Mammary epithelial cell (primary cell): Measurements from ENCODE around the gene CDC73.
"Not testable (repeated sequence)": the region's sequence is repeated elsewhere in the genome, so short reads cannot be mapped to it uniquely, and the experiment has no call there.

Experiments
- EZH2 ChIP-seq: IDR thresholded peaks from 2 replicates; pipeline ENCODE4 v1.6.1; 2012; ENCODE audit warnings: low read length, inconsistent platforms, borderline replicate concordance
- TF ChIP-seq, protein P1 (sequence below), 2 donors: IDR thresholded peaks in 1 of 2; conservative IDR thresholded peaks in 1 of 2; 2 replicates each; pipeline ENCODE4 v1.5.1; 2011 to 2012; ENCODE audit warnings: inconsistent platforms in 2 of 2, low read length in 2 of 2, mild to moderate bottlenecking in 2 of 2, control low read depth in 1 of 2, low read depth in 1 of 2; ENCODE audit not compliant: insufficient read depth in 1 of 2; ENCODE audit errors: extremely low read depth in 1 of 2

- TF ChIP-seq, protein P1, sequence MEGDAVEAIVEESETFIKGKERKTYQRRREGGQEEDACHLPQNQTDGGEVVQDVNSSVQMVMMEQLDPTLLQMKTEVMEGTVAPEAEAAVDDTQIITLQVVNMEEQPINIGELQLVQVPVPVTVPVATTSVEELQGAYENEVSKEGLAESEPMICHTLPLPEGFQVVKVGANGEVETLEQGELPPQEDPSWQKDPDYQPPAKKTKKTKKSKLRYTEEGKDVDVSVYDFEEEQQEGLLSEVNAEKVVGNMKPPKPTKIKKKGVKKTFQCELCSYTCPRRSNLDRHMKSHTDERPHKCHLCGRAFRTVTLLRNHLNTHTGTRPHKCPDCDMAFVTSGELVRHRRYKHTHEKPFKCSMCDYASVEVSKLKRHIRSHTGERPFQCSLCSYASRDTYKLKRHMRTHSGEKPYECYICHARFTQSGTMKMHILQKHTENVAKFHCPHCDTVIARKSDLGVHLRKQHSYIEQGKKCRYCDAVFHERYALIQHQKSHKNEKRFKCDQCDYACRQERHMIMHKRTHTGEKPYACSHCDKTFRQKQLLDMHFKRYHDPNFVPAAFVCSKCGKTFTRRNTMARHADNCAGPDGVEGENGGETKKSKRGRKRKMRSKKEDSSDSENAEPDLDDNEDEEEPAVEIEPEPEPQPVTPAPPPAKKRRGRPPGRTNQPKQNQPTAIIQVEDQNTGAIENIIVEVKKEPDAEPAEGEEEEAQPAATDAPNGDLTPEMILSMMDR (conservative IDR thresholded peaks at IDR 0.05 in 1 of 2, IDR thresholded peaks at IDR 0.05 in 1 of 2; ENCODE audit: extremely low read depth in 1 of 2, insufficient read depth in 1 of 2, low read depth in 1 of 2, low read length in 2 of 2), result not testable (repeated sequence)
- not testable (repeated sequence) for TF ChIP-seq EZH2
These were observed 166.8 kb downstream of the CDC73 start for GRCh38 chr1:193288548-193289080.
